Activated CD8-positive, alpha-beta memory T cell treated with anti-CD3 and anti-CD28 coated beads for 48 hours (primary cell): ENCODE data around the gene ADGRG6.
"Not testable (repeated sequence)": the region's sequence is repeated elsewhere in the genome, so short reads cannot be mapped to it uniquely, and the experiment has no call there.

Source experiments
- DNase-seq, 3 experiments: peaks; one replicate each; pipeline ENCODE4 v3.0.0-alpha.2; 2020; ENCODE audit warnings: low read depth in 2 of 3, low spot score in 2 of 3

Gene ADGRG6

GRCh38 chr6:142343938-142344337 lies 42.1 kb downstream of the ADGRG6 start:
- no peak for DNase-seq

- DNase-seq: no peak
These were observed 43.5 kb downstream of the ADGRG6 start for GRCh38 chr6:142345261-142345660.

DNA sequence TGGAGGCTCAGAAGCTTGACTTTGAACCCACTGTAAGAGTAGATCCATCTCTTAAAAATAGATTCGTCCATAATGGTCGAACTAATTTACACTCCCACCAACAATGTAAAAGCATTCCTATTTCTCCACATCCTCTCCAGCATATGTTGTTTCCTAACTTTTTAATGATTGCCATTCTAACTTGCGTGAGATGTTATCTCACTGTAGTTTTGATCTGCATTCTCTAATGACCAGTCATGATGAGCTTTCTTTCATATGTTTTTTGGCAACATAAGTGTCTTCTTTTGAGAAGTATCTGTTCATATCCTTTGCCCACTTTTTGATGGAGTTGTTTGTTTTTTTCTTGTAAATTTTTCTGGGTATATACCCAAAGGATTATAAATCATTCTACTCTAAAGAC lies 44.4 kb downstream of the ADGRG6 start:
- not testable (repeated sequence) for DNase-seq

DNA sequence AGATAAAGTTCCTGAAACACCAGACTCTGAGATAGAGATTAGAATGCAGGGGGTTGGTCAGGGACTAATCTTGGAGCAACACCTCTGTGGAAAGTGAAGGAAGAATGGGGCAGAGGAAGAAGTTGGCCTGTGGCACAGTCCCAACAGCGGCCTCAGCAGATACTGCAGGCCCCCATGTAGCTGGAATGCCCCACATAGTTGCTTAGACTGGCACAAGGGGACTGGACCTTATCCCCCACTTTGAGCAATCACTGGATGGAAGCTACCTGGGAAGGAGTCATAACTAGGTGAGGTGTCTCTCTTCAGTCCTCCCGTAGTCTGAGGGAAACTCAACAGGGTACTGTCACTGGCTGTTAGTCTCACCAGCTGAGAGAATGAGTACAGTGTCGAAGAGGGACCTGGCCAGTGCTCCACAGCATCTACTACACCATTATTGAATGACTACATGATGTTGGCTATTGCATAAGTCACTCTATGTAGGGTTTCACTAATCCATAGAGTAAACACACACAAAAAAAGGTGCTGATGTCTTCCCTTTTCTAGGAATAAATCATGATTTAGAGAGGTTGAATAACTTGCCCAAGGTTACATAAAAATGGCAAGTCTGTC lies 47.5 kb downstream of the ADGRG6 start:
- no peak for DNase-seq

DNA sequence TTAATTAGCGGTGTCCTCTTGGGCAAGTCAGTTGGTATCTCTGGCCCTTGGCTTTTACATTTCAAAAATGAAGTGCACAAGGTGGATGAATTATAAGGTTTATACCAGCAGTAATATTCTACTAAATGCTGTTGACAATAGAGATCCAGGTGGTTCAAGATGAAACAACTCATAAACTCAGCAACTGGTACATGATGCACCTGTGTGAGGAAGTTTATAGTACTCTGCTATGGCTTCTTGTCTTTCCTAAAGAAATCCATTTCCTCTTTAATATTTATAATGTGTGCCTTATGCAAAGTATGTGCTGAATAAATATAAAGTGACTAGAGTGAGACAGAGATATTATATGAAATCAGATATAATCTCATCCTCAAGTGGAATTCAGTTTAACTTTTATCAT lies 48.5 kb downstream of the ADGRG6 start:
- no peak for DNase-seq

DNA sequence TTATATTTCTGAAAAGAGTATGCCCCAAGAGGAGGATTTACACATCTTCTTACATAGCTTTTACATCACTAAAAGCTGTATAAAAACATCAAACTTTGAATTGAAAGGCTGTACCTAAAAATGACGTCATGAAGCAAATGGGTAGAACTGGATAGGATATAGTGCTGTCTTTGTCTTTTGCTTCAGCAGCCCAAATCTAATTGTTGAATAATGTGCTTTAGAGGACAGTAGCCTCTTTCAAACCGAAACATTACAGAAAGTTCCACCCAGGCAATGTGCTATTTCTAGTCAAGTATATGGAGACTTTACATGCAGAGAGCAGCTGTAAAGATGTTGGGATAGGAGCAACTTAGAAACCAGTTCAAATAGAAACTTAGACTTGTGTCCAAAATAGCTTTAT lies 51.9 kb downstream of the ADGRG6 start:
- no peak for DNase-seq

GRCh38 chr6:142354650-142355049 lies 52.8 kb downstream of the ADGRG6 start:
- DNase-seq: no peak

GRCh38 chr6:142355520-142356174 lies 53.8 kb downstream of the ADGRG6 start:
- DNase-seq: no peak

GRCh38 chr6:142356201-142356883 lies 54.5 kb downstream of the ADGRG6 start:
- no peak for DNase-seq

DNA sequence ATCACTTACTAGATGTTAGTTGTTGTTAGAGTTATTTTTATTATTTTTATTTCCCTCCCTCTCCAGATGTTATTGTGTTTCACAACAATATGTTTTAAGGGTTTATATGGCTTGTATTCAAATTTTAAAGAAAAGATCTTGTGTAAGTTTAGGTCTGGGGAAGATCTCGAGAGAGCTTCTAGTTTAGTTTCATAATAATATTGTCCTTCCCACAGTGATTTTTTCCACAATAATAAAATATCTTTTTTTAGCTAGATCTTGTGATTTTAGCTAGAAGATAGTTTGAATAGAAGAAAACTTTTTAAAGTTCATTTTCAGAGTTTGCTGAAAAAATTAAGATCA lies 55.0 kb downstream of the ADGRG6 start:
- DNase-seq: no peak

DNA sequence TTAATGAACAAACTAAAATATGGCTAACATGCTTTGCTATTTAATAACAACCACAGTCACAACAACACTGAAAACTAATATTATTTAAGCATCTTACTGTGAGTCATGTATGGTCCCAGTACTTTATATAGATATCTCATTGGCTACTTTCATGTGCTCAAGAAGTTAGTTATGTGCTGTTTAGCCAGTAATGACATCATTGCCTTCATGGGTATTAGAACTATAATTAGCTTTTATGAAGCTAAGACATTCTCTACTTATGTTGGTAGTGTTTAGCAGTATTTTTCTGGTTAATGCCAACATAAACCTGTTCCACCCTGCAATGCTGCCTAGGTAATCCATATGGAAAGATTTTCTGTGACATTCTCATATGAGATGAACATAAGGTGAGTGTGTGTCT lies 56.1 kb downstream of the ADGRG6 start:
- DNase-seq: no peak

DNA sequence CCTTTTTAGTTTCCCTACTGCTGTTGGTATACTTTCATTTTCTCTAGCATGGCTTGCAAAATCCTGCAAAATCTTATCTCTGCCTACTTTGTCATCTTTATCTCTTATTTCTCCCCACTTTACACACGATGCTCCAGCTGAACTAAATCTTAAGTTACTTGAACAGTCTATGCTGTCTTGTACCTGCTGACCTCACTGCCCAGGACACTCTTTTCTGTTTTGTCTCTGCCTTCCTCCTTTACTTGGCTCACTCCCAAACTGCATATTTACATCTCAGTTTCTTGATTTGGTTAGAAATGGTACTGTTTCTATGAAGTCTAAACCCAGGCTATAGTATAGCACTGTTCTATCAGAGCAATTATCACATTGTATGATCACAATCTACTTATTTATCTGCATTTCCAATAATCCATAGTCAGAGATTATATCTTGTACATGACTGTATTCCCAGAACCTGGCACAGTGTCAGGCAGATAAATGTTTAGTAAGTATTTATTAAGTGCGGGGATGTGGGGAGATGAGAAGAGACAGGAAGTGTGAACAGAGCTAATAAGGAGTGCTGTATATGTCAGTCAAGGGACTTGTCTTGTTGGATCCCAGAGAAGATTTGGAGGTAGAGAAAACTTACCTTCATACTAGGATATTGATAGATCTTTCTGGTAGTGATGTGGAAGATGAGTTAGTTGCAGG lies 57.6 kb downstream of the ADGRG6 start:
- no peak for DNase-seq

DNA sequence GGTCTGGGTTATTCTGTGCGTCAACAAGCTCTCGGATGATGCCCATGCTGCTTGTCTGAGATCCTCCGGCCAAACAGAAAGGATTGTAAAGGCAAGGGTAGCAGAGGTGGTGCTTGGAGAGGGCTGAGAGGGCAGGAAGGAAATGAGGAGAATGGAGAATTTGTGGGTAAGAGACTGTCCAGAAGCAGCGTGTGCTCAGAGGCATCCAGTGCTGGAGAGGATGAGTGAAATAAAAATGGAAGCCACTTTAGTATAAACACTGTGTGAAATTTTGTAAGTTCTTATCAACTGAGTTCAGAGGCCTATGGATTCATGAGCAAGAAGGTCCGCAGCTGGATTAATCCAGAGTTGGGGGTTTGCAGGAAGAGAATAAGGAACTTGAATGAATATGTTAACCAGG lies 59.5 kb downstream of the ADGRG6 start:
- no peak for DNase-seq

- DNase-seq: no peak
These were observed 60.3 kb downstream of the ADGRG6 start for GRCh38 chr6:142361779-142362750.

DNA sequence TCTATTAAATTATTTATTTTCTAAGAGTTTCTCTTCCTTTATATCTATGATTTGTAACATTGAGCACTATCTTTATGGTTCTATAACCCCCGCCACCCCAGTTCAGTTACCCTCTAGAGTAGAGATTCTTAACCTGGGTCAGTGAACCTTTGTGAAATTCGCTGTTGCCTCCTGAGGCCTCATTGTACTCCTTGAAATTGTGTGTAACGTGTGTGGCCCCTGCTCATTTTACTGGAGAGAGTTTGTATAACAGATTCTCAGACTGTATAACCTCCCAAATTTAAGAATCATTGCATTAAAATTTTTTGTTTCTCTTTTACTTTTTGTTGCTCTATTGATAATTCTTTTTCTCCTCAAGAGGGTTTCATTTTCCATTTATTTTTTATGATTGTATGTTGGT lies 65.3 kb downstream of the ADGRG6 start:
- no peak for DNase-seq

DNA sequence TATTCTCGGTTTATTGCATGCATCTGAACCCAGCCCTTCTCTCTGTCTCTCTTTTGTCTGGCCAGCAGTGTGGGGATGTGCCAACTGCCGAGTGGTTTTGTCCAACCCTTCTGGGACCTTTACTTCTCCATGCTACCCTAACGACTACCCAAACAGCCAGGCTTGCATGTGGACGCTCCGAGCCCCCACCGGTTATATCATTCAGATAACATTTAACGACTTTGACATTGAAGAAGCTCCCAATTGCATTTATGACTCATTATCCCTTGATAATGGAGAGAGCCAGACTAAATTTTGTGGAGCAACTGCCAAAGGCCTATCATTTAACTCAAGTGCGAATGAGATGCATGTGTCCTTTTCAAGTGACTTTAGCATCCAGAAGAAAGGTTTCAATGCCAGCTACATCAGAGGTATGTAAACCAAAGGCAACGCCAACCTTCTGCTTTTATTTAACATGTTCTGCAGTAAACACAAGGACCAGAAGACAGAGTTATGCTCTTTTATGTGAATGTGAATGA lies 65.8 kb downstream of the ADGRG6 start:
- DNase-seq: no peak

DNA sequence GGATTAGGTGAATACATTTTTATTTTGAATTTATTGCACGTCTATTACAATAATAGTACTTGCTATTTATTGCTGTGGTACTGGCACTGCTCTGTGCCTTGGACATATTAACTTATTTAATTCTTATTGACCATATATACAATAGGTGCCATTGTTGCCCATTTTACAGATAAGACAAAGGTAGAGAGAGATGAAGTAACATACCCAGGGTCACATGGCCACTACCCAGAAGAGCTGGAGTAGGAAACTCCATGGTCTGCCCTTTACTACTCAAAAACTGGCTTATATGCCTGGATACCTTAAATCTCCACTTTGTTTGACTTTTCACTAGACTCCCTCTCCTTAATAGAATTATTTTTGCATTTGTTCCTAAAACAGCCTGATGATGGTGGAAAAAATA lies 67.5 kb downstream of the ADGRG6 start:
- DNase-seq: no peak

GRCh38 chr6:142372348-142372747 lies 70.5 kb downstream of the ADGRG6 start:
- DNase-seq: no peak

DNA sequence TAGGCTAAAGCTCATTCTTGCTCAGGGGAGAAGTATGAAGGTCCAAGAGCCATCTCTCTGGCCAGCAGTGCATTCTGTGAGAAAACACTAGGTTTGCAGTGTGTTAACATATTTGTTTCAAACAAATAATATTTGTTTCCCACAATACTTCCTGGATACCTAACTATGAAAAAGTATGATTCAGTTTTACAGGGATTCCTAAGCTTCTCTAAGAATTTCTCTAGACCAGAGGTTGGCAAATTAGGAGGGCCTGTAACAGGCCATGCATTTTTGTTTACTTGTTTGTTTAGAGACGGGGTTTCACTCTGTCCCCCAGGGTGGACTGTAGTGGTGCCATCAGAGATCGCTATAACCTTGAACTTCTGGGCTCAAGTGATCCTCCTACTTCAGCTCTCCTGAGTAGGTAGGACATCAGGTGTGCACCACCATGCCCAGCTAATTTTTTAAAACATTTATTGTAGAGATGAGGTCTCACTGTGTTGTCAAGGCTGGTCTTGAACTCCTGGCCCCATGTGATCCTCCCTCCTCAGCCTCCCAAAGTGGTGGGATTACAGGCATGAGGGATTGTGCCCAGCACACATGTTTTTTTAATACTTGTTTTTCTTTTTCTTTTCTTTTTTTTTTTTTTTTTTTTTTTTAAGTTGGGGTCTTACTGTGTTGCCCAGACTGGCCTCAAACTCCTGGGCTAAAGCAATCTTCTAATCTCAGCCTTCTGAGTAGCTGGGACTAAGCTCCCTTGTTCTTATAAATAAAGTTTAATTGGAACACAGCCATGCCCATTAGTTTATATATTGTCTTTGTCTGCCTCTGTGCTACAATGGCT lies 71.7 kb downstream of the ADGRG6 start:
- DNase-seq: no peak
